ENCODE data around the gene TRPM6. TPM values are rescaled to one million over a fixed set of nuclear protein-coding genes. Genes with fewer than 3 reads are reported as not detected.

Gene TRPM6
- total and polyA plus RNA-seq, 2 donors (not counting 3 experiments of a cell fraction or from before 2014, with no cell fraction given) = 0.01 to 0.22 TPM

GRCh38 chr9:74800226-74800625, 87.5 kb downstream of the TRPM6 start:
- DNase-seq (ENCODE audit: low read depth, low spot score) = no peak
- Histone ChIP-seq H3K9me1 (replicated peaks; ENCODE audit: control insufficient read depth, extremely low read depth, insufficient read depth, low read length) (no peaks in the 10 kb centered on the region), H3K4me3 (replicated peaks in 1 of 3; ENCODE audit: insufficient read depth in 1 of 3, low read depth in 1 of 3, low read length in 3 of 3) (no peak overlapping the region), H3K27me3 (ENCODE audit: control insufficient read depth in 2 of 2, insufficient read depth in 2 of 2, low read length in 2 of 2) (no peaks in the 10 kb centered on the region), H3K9ac (replicated peaks; ENCODE audit: extremely low read depth, insufficient read depth, low read length) (no peak overlapping the region), H4K20me1 (replicated peaks; ENCODE audit: control insufficient read depth, extremely low read depth, insufficient read depth, low read length) (no peaks in the 10 kb centered on the region), H3K36me3 (ENCODE audit: control insufficient read depth in 2 of 2, extremely low read depth in 1 of 2, insufficient read depth in 2 of 2, low read length in 2 of 2) (no peaks in the 10 kb centered on the region), H2AFZ (ENCODE audit: low read depth, low read length) (no peak overlapping the region), H3K9me3 (replicated peaks; ENCODE audit: control insufficient read depth, insufficient read depth, low read length) (no peaks in the 10 kb centered on the region), H3K27ac (ENCODE audit: insufficient read depth, low read depth, low read length) (no peak overlapping the region), H3K4me2 (ENCODE audit: insufficient read depth, low read length) (no peak overlapping the region), H3K79me2 (ENCODE audit: control insufficient read depth, insufficient read depth, low read length) (no peaks in the 10 kb centered on the region), H3K4me1 (ENCODE audit: control insufficient read depth, extremely low read depth, insufficient read depth, low read length) (peaks cover 4% of the 10 kb centered on the region)
- intact Hi-C loops (cut with micrococcal nuclease) = no loop called here
- no peak for FAIRE-seq
- BruUV-seq (replicated peaks) = no TSS peak
- dilution Hi-C loops (cut with MboI; ENCODE audit: extremely low pct_ligation_motif_present, low sequenced_read_pairs) = no loop called here
- TF ChIP-seq FOS (IDR thresholded peaks at IDR 0.05; ENCODE audit: borderline replicate concordance, insufficient read depth, low read length) = no peak
- TF ChIP-seq POLR2A (IDR thresholded peaks at IDR 0.05; ENCODE audit: low read depth, low read length) = no peak
- TF ChIP-seq MYC (IDR thresholded peaks at IDR 0.05; ENCODE audit: low read depth, low read length) = no peak
- TF ChIP-seq, protein P1, sequence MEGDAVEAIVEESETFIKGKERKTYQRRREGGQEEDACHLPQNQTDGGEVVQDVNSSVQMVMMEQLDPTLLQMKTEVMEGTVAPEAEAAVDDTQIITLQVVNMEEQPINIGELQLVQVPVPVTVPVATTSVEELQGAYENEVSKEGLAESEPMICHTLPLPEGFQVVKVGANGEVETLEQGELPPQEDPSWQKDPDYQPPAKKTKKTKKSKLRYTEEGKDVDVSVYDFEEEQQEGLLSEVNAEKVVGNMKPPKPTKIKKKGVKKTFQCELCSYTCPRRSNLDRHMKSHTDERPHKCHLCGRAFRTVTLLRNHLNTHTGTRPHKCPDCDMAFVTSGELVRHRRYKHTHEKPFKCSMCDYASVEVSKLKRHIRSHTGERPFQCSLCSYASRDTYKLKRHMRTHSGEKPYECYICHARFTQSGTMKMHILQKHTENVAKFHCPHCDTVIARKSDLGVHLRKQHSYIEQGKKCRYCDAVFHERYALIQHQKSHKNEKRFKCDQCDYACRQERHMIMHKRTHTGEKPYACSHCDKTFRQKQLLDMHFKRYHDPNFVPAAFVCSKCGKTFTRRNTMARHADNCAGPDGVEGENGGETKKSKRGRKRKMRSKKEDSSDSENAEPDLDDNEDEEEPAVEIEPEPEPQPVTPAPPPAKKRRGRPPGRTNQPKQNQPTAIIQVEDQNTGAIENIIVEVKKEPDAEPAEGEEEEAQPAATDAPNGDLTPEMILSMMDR (IDR thresholded peaks at IDR 0.05; ENCODE audit: extremely low read depth in 1 of 2, insufficient read depth in 1 of 2, low read depth in 1 of 2, low read length in 2 of 2) = no peak
- TF ChIP-seq EZH2 (IDR thresholded peaks at IDR 0.05; ENCODE audit: borderline replicate concordance, low read depth, low read length, severe bottlenecking) = no peak
- TF ChIP-seq MAX (IDR thresholded peaks at IDR 0.05; ENCODE audit: insufficient read depth, insufficient read length) = no peak
- TF ChIP-seq POLR2AphosphoS5 (IDR thresholded peaks at IDR 0.05; ENCODE audit: insufficient read depth, low read depth, low read length) = no peak
- TF ChIP-seq GATA2 (IDR thresholded peaks at IDR 0.05; ENCODE audit: insufficient read depth, insufficient read length, low read depth, low read length) = no peak
- no peak for TF ChIP-seq JUN (IDR thresholded peaks at IDR 0.05; ENCODE audit: borderline replicate concordance, insufficient read depth, insufficient read length, low read depth)
- POLR2A ChIA-PET = no interaction called here
- CTCF ChIA-PET = interaction anchor here (1.2 to 1.9 kb wide), 3 partner anchors 12 to 152 kb away, joined by 4 to 7 read pairs (median 6); partner anchors contain the start of gene C9orf40

Measured in endothelial cell of umbilical vein (primary cell).